NCI-H1436 (cell line): ENCODE data around the gene ODAD3.
"Not testable (repeated sequence)": the region's sequence is repeated elsewhere in the genome, so short reads cannot be mapped to it uniquely, and the experiment has no call there.

Experiments
- DNase-seq: peaks from one replicate; lab custom pipeline; 2025; lab: John Stamatoyannopoulos, UW

Gene ODAD3

DNA sequence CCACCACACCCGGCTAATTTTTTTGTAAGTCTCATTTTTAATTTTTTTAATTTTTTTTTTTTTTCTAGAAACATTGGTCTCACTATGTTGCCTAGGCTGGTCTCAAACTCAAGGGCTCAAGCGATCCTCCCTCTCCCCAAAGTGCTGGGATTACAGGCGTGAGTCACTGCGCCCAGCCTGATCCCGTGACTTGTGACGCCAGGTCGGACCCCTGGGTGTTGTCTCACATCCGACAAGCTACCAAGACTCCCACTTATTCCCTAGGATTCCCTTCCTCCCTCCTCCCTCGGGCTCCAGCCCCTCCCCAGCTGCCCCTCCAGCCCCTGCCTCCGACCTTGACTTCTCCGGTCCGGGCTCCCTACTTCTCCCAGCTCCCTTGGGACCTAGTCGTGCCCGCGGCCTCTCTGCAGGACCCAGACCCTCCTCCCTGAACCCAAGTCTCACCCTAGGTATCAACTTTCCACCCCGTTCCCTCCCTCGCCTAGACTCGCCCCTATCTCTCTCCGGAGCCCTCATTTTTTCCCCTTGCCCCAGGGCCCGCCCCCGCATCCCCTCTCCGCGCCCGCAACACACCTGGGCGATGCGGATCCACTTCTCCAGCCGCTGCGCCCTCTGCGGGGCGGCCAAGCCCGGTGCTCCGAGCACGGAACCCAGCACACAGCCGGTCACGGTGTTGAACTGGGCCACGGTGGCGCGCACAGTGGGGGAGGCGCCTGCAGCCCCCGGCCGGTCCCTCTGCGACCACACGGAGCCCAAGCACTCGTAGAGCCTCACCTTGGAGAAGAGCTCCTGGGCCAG is 28.9 kb downstream of the ODAD3 start:
- no peak for DNase-seq

DNA sequence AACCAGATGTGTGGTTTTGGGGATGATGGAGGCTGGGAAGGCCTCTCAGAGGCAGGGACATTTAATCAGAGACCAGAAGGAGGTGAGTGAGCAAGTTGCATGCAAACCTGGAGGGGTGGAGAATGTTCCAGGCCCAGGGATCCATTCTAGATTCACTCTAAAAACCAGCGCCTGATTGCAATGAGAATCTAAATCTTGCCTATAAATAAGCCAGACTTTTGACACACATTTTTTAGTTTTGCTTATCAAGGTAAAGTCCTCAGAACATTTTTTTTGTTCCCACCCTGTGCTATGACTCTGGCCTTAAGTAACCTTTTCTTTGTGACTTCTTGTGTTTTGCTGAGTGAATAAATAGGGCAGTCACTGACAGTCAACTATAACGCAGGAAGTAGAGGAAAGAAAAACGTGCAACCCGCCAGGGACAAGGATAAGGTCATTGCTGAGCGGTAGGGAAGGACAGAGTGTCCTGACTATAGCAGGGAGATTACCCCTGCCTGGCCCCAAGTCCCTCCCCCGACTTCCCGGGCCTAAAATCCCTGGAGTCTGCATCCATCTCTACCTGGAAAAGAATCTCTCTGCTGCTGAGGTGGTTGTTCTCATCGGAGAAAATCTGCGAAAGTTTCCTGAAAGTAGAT is 30.2 kb downstream of the ODAD3 start:
- DNase-seq: no peak

DNA sequence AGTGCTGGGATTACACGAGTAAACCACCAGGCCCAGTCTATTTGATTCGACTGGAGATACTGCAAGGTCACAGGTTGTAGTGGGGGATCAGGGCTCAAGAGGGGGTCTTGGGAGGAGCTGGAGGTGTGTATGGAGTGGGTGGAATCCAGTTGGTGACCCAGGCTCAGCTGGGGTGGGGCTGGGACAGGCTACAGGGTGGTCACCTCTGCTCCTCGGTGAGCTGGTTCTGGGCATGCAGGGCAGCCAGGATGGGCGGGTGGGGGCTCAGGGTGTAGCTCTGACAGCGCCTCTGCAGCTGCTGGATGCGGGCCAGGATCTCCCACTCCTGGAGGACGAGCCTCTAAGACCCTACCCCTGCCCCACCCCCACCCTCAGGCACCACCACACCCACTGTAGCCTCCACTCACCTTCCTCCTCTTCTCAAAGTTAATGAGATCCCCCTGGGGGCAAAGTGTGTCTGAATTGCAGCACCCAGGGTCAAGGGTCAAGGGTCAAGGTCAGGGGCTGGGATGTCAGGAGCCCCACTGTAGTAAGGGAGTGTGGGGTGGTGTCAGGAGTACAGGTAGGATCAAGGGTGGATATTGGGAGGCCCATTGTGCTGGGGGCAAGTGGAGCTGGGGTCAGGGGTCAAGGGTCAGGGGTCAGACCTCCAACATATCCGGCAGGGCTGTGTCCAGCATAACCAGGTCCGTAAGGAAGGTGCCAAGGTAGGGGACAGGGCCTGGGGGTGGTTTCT is 32.9 kb downstream of the ODAD3 start:
- DNase-seq: no peak

DNA sequence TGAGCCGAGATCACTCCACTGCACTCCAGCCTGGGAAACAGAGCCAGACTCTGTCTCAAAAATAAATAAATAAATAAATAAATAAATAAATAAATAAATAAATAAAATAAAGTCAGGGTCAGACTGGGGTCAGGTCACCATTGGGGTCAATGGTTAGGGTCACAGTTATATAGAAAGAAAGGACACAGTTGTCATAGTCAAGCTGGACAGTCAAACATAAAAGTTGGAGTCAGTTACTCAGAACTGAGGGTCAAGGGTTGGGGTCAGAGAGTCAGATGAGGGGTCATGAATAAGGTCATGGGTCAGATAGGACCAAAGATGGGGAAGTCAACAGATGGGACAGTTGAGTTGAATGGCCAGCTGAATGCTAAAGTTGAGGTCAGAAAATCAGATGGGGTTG is 34.1 kb downstream of the ODAD3 start:
- DNase-seq: no peak

DNA sequence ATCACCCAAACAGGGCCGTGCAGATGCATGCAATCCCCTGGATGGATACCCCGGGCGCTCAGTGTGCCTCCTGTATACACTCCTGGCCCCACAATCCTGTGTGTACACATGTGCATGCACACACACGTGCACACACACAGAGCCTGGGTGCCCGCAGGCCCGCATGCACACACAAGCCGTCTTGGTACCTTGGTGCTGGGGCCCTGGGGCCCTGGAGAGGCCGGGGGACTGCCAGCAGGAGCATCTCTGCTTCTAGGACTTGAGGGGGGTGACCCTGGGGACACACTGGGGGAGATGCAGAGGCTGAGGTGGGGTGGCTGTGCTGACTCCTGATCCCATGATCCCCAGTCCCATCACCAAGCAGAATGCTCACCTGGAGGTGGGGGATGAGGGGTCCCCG is 35.3 kb downstream of the ODAD3 start:
- no peak for DNase-seq

DNA sequence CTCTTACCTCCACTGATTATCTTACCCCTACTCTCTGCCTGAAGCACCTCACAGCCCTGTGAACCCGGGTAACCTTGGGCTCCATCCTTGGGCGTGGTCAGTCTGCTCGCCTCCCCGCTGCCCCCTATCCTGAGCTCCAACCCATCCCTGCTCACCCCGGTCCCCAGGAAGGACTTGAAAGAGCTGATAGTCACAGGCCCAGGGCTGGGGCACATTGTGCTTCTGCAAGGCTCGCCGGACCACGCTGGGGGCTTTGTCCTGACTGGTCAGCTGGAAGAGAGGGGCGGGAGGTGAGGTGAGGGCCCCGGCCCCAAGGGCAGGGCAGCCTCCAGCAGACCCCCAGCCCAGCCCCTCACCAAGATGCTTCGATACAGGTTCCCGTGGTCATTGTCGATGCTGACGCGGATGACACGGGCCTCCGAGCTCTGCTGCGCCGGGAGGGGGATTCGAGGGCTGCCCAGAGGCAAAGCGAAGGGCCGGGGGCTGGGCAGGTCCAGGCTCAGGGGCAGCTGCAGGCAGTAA is 37.8 kb downstream of the ODAD3 start:
- no peak for DNase-seq

DNA sequence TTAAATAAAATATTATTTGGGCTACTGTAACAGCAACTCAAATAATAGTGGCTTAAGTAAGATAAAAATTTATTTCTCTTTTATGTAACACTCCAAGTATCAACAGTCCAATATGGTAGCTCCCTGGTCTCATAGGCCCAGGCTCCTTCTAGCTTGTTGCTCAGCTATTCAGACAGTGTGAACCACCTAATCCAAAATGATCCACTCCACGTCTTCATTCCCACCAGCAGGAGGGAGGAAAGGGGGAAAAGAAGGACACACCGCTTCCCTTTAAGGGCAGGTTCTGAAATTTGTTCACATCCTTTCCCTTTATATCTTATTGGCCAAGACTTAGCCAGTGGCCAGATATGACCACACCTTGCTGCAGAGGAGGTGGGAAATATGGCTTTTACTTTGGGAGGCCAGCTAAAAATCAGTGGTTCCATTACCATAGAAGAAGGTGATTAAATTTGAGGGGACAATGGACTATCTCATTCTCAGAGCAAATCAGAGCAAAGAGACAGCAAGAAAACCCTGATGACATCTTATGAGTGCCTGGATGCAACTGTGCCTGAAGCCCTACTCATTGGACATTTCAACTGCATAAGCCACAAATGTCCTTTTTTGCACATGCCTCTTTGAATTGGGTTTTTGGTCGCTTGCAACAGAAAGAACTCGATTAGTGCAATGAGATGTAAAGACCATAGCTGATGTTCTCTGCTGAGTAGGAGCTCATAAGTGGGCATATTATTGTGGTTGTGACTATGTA is 43.8 kb downstream of the ODAD3 start:
- no peak for DNase-seq

DNA sequence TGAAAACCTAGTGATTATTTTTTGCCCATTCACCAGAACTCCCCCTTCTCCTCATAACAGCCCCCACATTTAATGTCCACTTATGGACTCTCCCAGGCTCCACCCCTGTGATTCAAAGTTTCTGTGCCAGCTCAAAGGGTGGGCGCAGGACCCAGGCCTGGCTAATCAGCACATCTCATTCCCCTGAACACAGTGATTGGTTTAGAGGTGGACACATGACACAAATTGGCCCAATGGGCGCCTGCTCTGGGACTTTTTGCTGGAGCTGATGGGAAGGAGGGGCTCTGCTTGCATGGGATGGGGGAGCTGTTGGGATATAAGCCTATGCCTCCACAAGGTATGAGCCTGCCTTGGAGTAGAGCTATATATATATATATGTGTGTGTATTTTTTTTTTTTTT is 44.6 kb downstream of the ODAD3 start:
- no peak for DNase-seq

DNA sequence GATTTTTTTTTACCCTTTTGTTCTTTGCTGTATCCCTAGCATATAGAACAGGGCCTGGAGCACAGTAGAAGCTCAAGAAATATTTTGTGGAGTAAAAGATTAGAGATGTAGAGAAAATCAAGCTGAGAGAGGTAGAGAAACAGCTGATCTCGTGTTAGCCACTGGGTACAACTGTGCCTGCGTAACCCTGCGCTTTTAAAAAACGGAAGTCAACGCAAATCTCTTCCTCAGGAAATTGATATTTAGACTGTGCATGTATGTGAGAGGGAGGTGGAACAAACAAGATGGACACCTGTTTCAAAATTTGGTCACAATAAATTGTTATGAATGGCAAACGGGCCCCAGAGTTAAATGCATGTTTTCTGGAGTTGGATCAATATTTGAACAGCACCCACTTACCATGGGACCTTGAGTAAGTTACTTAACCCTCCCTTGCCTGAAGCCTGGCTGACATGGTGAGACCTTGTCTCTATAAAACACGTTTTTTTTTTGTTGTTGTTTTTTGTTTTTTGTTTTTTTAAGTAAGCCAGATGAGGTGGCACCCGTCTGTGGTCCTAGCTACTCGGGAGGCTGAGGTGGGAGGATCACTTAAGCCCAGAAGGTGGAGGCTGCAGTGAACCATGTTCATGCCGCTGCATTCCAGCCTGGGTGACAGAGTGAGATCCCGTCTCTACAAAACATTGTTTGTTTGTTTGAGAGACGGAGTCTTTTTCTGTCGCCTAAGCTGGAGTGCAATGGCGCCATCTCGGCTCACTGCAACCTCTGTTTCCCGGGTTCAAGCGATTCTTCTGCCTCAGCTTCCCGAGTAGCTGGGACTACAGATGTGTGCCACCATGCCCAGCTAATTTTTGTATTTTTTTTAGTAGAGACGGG is 47.5 kb downstream of the ODAD3 start:
- no peak for DNase-seq

DNA sequence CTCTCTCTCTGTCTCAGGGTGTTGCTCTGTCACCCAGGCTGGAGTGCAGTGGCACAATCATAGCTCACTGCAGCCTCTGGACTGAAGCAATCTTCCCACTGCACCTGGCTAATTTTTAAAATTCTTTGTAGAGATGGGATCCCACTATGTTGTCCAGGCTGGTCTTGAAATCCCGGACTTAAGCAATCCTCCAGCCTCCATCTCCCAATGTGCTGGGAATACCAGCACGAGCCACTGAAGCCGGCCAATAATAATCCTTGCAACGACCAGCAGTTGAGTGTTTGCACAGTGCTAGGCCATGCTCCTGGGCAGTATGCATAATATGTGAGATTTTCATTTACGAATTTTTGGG is 50.2 kb downstream of the ODAD3 start:
- no peak for DNase-seq

DNA sequence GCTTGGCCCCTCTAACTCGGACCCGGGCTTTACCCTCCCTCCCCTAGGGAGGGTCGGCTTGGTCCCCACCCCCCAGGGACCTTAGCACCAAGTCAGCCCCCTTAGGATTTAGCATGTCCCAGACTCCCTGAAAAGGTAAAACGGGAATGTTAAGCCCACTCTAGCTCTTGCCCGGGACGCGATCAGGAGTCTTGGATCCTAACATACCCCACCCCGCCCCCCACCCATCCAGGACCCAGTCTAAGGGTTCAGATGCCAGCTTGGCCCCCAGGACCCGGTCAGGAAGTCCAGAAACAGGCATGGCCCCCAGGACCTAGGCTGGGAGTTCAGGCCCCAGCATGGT is 51.2 kb downstream of the ODAD3 start:
- DNase-seq: no peak

DNA sequence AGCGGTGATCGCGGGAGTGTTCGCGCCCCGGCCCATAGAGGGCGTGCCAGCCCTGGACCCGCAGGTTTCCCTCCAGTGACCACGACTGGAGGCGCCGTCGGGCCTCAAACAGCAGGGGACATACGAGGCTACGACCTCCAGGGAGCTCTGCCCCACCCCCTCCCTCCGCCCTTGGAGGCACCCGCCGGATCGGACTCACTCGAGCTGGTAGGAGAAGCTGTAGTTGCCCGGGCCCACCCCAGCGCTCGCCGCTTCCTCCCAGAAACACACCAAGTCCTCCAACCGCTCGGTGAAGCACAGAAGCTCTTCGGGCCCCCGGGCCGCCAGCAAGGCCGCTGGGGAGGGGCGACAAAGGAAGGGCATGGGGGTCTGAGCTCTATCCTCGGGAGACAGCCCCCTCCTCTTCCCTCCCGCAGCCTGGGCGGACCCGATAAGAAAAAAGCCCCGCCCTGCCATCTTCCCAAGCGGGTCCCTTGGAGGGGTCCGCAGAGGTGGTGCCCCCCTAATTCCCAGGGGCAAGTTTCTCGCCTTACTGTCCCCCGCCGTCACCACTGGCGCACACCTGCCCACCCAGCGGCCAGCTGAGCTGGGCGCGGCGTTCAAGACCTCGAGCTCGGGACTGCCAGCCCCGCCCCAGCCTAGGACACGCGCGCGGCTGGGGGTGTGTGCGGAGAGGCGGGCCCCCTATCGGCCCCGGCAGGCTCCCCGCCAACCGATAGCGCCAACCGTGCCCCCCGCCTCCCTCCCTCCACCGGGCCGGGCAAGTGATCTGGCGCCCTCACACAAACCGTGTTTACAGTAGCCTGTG is 51.8 kb downstream of the ODAD3 start:
- peak; percentile 63 for DNase-seq

DNA sequence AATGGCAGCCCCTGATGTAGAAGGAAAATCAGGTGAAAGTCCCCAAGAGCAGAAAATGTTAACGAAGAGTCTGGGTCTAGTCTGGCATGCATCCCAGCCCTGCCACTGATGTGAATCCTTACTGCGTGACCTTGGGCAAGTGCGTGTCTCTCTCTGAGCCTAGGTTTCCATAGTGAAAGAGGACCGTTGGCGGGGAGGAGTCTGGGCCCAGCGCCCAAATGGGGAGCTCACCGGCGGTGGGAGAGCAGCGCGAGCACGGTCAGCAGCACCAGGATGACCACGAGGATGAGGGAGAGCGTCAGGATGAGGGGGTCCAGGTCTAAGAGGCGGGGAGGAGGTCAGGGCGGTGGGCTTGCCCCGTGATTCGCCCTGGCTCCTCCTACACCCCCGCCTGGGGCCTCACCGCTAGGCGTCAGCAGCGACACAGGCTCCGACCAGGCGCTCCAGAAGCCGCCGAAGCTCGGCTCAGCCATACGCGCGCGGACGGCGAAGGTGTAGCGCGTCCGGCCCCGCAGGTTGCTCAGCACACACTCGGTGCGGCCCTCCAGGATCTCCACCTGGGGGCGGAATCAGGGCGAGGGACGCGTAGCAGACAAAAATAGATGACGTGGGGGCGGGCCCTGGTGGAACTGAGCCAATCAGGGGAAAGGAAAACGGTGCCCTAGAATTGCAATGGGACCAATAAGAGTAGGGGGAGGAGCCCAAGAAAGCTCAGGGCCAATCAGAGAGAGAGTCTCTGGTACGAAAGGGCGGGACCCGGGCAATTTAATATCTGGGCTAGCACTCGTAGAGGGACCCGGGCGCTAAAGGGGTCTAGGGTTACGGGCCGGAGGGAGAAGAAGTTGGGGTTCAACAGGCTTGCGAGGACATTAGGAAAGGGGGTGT is 54.0 kb downstream of the ODAD3 start:
- DNase-seq: peak; percentile 91

DNA sequence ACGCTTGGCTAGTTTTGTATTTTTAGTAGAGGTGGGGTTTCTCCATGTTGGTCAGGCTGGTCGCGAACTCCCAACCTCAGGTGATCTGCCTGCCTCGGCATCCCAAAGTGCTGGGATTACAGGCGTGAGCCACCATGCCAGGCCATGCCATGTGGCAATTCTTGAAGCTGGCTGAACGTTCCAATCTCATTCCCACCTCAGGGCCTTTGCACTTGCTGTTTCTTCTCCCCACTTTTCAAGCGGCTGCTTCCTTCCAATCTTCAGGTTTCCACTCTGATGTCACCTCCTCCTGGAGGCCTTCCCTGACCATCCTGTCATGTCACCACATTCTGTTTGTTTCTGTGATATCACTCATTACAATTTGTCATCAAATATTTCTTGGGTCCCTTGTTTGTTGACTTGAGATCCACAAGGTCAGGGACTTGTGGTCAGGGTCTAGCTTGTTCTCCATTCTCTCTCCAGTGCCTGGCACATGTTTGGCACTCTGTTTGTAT is 55.0 kb downstream of the ODAD3 start:
- no peak for DNase-seq

DNA sequence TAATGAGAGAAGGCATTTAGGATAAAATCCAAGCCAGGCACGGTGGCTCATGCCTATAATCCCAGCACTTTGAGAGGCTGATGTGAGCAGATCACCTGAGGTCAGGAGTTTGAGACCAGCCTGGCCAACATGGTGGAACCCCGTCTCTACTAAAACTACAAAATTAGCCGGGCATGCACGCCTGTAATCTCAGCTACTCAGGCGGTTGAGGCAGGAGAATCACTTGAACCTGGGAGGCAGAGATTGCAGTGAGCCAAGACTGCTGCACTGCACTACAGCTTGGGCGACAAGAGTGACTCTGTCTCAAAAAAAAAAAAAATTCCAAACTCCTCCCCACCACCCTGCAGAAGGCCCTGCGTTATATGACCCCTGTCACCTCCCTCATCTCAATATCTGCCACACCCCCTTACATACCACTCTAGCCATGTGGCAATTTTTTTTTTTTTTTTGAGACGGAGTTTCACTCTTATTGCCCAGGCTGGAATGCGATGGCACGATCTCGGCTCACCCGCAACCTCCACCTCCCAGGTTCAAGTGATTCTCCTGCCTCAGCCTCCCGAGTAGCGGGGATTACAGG is 55.6 kb downstream of the ODAD3 start:
- DNase-seq: not testable (repeated sequence)

DNA sequence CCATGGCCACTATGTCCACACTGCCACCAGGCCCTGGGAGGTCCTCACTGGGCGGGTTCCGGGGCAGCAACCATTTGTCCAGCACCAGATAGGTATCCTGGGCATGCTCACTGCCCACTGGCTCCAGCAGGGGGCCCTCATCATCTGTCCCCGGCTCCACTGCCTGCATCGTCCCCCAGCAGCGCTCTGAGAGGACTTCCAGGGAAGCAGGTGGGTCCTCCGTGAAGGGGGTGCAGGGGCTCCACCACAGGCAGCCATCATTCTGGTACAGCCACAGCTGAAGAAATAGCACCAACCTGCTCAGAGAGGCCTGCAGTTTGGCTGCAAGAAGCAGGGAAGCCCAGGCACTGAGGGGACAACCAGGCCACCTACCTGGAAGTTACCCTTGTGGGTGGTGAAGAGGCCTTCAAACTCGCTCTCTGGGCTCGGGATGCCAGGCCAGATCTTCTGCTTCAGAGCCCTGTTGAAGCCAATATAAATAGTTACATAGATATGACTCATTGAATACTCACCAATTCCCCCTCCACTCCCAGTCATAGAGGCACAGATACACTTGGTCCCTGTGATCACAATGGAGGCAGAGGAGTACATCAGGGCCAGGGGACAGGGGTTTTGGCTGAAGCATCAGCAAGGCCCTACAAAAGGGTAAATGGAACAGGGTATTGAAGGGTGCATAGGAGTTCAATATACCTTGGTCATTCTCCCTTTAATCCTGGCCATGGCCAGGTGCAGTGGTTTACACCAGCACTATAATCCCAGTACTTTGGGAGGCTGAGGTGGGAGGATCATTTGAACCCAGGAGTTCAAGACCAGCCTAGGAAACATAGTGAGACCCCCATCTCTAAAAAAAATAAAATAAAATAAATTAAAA is 56.4 kb downstream of the ODAD3 start:
- peak; percentile 44 for DNase-seq

DNA sequence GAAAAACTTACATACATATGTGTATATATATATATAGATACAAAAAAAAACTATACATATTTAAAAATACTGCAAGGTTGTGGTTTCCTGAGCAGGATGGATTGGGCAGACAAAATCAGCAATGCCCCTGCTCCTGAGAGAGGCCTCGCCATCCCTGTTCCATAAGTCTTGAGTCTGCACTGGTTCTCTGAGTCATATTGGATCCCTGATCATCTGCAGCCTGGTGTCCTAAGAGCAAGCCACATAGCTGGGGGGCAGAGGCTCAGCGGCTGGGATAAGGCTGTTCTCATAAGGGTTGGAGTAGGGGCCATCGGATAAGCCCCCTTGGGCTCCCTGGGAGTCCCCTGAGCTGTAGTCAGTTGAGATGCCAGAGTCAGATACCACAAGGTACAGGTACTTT is 57.2 kb downstream of the ODAD3 start:
- DNase-seq: no peak

DNA sequence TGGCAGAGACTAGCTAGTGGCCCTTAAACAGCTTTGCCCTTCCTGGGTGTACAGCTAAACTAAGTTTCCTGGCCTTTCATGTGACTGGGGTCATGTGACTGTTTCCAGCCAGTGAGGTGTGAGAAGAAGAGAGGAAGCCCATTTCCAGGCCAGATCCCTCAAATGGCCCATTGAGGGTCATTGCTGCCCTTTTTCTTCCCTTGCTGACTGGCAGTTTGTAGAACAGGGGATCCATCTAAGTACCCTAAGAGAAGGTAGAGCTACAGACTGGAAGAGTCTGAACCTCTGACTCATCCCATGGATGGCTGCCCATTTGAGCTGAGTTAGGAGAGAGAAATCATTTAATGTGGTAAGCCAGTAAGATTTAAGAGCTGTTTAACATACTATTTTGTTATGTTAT is 57.7 kb downstream of the ODAD3 start:
- no peak for DNase-seq
